Muscle layer of duodenum (tissue), 2 donors: ENCODE measurements around the gene ZNF543.
"Not testable (repeated sequence)": the region's sequence is repeated elsewhere in the genome, so short reads cannot be mapped to it uniquely, and the experiment has no call there.

ENCODE experiments used
- H3K27ac ChIP-seq: one replicate; pipeline ENCODE4 v1.7.0; 2013; ENCODE audit warnings: mild to moderate bottlenecking, low read length
- H3K27me3 ChIP-seq: one replicate; pipeline ENCODE4 v1.7.0; 2013; ENCODE audit warnings: low read depth, mild to moderate bottlenecking, control low read depth, low read length
- H3K36me3 ChIP-seq, 2 donors: one replicate each; pipeline ENCODE4 v1.7.0; 2013; ENCODE audit warnings: low read length in 2 of 2, control low read depth in 1 of 2, mild to moderate bottlenecking in 1 of 2; ENCODE audit not compliant: insufficient read depth in 2 of 2, control insufficient read depth in 1 of 2
- H3K4me1 ChIP-seq, 2 donors: one replicate each; pipeline ENCODE4 v1.7.0; 2013; ENCODE audit warnings: low read length in 2 of 2, mild to moderate bottlenecking in 2 of 2, control low read depth in 1 of 2, moderate library complexity in 1 of 2; ENCODE audit not compliant: insufficient read depth in 2 of 2, control insufficient read depth in 1 of 2
- H3K4me3 ChIP-seq, 2 donors: one replicate each; pipeline ENCODE4 v1.7.0; 2013; ENCODE audit warnings: low read length in 2 of 2, low read depth in 1 of 2, mild to moderate bottlenecking in 1 of 2
- H3K9me3 ChIP-seq, 2 donors: one replicate each; pipeline ENCODE4 v1.7.0; 2013; ENCODE audit warnings: low read length in 2 of 2, control low read depth in 1 of 2, mild to moderate bottlenecking in 1 of 2; ENCODE audit not compliant: control insufficient read depth in 1 of 2
- donor health status: healthy.

Gene ZNF543

DNA sequence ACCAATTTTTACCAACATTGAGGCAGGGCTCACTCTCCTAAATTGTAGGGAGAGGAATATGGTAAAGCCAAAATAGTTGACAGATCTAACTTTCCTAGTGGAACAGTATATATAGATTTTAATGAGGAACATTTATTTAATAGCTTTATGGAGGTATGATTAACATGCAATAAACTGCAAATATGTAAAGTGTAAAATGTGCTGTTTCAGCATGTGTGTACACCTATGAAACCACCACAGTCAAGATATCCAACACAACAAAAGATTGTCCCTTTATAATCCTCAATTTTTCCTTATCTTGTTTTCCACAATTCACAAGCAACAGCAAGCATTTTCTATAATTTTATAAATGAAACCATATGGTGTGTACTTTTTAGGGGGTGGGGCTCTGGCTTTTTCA lies 39.0 kb downstream of the ZNF543 start:
- Histone ChIP-seq H3K36me3 (peaks cover 36 to 49% of the 10 kb centered on the region in 2 donors), H3K27ac (no peak overlapping the region), H3K9me3 (peaks cover 32 to 52% of the 10 kb centered on the region in 2 donors), H3K4me1 (peaks cover 0 to 5% of the 10 kb centered on the region in 2 donors), H3K4me3 (peak overlapping the region in 1 of 2 donors; percentile 94), H3K27me3 (no peaks in the 10 kb centered on the region)

DNA sequence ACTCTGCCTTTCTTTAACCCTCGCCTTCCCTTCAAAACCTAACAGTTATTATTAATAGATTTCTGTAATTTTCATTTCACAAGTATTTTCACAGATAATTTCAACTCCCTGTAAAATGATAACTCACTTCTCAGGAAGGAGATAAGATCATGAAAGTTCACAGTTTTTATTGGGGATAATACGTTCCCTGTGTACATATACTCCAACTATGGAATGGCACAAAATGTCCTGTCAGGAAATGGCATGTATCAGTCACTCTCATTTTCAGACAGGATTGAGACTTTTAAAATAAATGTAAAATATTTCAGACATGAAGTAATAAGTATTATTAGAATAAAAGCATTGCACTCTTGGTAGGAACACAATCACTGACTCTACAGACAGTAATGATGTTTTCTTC lies 42.1 kb downstream of the ZNF543 start:
- Histone ChIP-seq H3K9me3 (peaks cover 13 to 21% of the 10 kb centered on the region in 2 donors), H3K27me3 (no peaks in the 10 kb centered on the region), H3K4me3 (peak overlapping the region; percentile 70 to 80), H3K27ac (peak overlapping the region; percentile 92), H3K4me1 (peaks cover 0 to 10% of the 10 kb centered on the region in 2 donors), H3K36me3 (peaks cover 6 to 17% of the 10 kb centered on the region in 2 donors)

DNA sequence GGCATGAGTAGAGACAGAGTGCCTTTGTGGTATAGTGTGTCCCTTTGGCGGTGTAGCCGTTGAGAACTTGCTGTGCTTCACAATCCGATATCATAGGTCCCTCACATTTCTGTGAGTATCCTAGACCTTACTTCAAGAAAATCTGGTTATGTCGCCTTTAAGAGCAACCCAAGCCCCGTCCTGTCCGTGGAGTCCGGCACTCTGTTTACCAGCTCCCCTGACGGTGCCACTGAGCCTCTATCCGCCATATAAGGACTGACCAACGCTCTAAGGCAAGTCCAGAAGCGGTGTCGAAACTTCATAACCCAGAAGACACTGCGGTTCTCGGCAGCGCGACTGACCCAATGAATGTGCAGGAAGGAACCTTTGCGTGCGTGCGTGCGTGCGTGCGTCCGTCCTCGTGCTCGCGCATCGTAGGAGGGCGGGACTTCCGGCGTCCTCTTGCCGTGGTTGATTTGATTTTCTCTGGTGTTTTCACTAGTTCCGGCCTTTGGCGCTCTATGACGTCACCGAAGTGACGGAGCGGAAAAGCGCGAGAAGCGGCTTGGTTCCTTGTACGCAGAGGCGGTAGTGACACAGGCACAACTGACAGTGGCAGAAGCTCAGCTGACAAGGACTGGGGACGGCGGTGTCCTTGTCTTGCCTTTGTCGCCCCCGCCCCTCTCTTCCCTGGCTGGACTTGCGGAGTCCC lies 42.9 kb downstream of the ZNF543 start, which contains the start of the genes TRAPPC2B and ZNF547:
TSS of gene TRAPPC2B (plus strand) at position 555 of the 691 bp plus-strand sequence. CDS start 1,283 bp downstream, outside the sequence.
TSS of gene ZNF547 (plus strand) at position 555 of the 691 bp plus-strand sequence. CDS start 5,005 bp downstream, outside the sequence.
- peak within 1 kb of the TSS; percentile 70 to 80 for H3K4me3 ChIP-seq
- peak within 1 kb of the TSS; percentile 92 for H3K27ac ChIP-seq
- H3K4me1 ChIP-seq: peaks cover 0 to 10% of the 10 kb centered on the region in 2 donors
- peaks cover 0 to 11% of the 10 kb centered on the region in 2 donors for H3K36me3 ChIP-seq
- H3K27me3 ChIP-seq: no peaks in the 10 kb centered on the region
- H3K9me3 ChIP-seq: peaks cover 7 to 14% of the 10 kb centered on the region in 2 donors

DNA sequence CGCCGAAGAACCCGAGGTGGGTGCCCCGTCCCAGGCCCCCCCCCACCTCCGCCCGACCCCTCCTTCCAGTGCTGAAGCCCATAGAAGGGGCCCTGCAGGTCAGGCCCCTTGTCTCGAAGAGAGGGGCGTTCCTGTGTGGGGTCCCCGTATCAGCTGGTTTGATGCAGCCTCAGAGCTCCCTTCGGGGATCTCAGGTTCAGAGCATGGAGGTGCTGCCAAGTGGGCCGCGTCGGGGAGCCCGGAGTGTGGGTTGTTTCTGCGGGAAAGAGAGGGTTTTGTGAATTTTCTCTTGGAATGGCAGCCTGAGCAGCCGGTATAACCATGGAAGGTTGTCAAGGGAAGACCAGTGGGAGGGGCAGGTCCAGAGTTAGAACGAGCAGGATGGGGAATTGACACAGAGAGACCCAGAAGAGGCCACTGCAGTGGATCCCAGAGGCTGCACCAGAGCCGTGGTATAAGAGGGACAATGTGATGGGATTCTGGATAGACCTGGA lies 43.5 kb downstream of the ZNF543 start:
- Histone ChIP-seq H3K4me3 (peak overlapping the region; percentile 70 to 80), H3K9me3 (peaks cover under 1 to 8% of the 10 kb centered on the region in 2 donors), H3K27me3 (no peaks in the 10 kb centered on the region), H3K27ac (peak overlapping the region; percentile 63), H3K4me1 (peaks cover 0 to 10% of the 10 kb centered on the region in 2 donors), H3K36me3 (peaks cover 0 to 6% of the 10 kb centered on the region in 2 donors)

DNA sequence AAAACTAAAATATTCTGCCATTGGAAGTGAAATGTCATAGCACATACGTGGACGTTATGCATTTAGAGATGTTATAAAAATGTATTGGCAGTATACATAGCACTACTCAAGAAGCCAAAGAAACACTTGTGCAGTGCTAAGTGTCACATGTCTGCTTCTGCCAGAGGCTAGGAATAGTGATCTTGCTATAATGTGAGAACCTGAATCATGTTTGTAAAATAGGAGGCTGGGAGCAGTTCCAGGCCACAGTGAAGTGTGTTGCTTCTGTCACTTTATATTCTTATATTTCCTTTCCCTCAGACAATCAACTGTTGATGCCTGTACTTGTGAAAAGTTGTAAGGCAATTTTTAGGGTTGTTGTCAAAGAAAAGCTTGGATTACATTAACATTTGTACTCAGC lies 46.5 kb downstream of the ZNF543 start:
- Histone ChIP-seq H3K4me3 (no peak overlapping the region), H3K9me3 (no peaks in the 10 kb centered on the region)

DNA sequence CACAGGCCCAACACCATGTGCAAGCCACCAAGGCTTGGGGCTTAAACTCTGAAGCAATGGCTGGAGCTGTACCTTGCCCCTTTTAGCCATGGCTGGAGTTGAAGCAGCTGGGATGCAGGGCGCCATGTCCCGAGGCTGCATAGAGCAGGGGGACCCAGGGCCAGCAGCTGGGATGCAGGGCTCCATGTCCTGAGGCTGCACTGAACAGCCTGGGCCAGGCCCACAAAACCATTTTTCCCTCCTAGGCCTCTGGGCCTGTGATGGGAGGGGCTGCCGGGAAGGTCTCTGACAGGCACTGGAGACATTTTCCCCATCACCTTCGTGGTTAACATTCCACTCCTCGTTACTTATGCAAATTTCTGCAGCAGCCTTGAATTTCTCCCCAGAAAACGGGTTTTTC lies 53.9 kb downstream of the ZNF543 start:
- Histone ChIP-seq H3K4me3 (peak overlapping the region in 1 of 2 donors; percentile 19), H3K9me3 (peaks cover 22 to 39% of the 10 kb centered on the region in 2 donors), H3K27ac (no peak overlapping the region), H3K4me1 (no peaks in the 10 kb centered on the region), H3K36me3 (peaks cover 25 to 72% of the 10 kb centered on the region in 2 donors), H3K27me3 (no peaks in the 10 kb centered on the region)

More for the DNA sequence above, 46.5 kb downstream of the ZNF543 start:
- no peak overlapping the region for H3K27ac ChIP-seq
- H3K27me3 ChIP-seq: no peaks in the 10 kb centered on the region
- H3K4me1 ChIP-seq: peaks cover 0 to 10% of the 10 kb centered on the region in 2 donors
- H3K36me3 ChIP-seq: peaks cover 2 to 5% of the 10 kb centered on the region in 2 donors

DNA sequence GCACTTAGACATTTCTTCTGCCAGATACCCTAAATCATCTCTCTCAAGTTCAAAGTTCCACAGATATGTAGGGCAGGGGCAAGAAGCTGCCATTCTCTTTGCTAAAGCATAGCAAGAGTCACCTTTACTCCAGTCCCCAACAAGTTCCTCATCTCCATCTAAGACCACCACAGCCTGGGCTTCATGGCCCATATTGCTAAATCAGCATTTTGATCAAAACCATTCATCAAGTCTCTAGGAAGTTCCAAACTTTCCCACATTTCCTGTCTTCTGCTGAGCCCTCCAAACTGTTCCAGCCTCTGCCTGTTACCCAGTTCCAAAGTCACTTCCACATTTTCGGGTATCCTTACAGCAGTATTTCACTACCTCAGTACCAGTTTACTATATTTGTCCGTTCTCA lies 54.4 kb downstream of the ZNF543 start:
- H3K9me3 ChIP-seq: peaks cover 27 to 39% of the 10 kb centered on the region in 2 donors
- peak overlapping the region in 1 of 2 donors; percentile 19 for H3K4me3 ChIP-seq
- not testable (repeated sequence) for H3K4me1 ChIP-seq, H3K27me3 ChIP-seq, H3K27ac ChIP-seq
- H3K36me3 ChIP-seq: peaks cover 25 to 72% of the 10 kb centered on the region in 2 donors

DNA sequence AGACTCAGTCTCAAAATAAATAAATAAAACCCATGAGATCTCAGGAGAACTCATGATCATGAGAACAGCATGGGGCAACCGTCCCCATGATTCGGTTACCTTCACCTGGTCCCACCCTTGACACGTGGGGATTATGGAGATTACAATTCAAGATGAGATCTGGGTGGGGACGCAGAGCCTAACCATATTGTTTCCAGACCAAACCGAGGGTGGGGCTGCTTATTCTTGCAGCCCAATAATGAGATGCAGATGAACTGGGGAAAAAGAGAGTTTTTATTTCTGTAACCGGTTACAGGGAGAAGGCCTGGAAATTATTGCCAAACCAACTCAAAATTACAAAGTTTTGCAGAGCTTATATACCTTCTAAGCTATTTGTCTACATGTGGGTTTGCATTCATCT lies 55.9 kb downstream of the ZNF543 start:
- peaks cover 25 to 72% of the 10 kb centered on the region in 2 donors for H3K36me3 ChIP-seq
- H3K9me3 ChIP-seq: peaks cover 32 to 41% of the 10 kb centered on the region in 2 donors
- H3K4me3 ChIP-seq: no peak overlapping the region
- no peaks in the 10 kb centered on the region for H3K27me3 ChIP-seq
- no peak overlapping the region for H3K27ac ChIP-seq
- H3K4me1 ChIP-seq: no peaks in the 10 kb centered on the region

DNA sequence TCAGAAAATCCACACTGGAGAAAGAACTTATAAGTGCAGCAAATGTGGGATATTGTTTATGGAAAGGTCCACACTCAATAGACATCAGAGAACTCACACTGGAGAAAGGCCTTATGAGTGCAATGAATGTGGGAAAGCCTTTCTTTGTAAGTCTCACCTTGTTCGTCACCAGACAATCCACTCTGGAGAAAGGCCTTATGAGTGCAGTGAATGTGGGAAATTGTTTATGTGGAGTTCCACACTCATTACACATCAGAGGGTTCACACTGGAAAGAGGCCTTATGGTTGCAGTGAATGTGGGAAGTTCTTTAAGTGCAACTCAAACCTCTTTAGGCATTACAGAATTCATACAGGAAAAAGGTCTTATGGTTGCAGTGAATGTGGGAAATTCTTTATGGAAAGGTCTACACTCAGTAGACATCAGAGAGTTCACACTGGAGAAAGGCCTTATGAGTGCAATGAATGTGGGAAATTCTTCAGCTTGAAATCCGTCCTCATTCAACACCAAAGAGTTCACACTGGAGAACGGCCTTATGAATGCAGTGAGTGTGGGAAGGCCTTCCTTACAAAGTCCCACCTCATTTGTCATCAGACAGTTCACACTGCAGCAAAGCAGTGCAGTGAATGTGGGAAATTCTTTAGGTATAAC lies 57.4 kb downstream of the ZNF543 start:
- H3K27ac ChIP-seq: no peak overlapping the region
- peaks cover 15 to 59% of the 10 kb centered on the region in 2 donors for H3K36me3 ChIP-seq
- H3K9me3 ChIP-seq: peaks cover 32 to 41% of the 10 kb centered on the region in 2 donors

More for the DNA sequence above, 57.4 kb downstream of the ZNF543 start:
- Histone ChIP-seq H3K27me3 (no peaks in the 10 kb centered on the region), H3K4me3 (peak overlapping the region in 1 of 2 donors; percentile 37), H3K4me1 (no peaks in the 10 kb centered on the region)
